Fibroblast of skin of back (primary cell): Measurements from ENCODE around the gene ARL8A.
"Not testable (repeated sequence)": the region's sequence is repeated elsewhere in the genome, so short reads cannot be mapped to it uniquely, and the experiment has no call there.

Source experiments
- DNase-seq: peaks from one replicate; pipeline ENCODE4 v3.0.0-alpha.2; 2013

The ARL8A gene

GRCh38 chr1:202173993-202174392 is 29.5 kb upstream of the ARL8A start:
- DNase-seq: no peak

DNA sequence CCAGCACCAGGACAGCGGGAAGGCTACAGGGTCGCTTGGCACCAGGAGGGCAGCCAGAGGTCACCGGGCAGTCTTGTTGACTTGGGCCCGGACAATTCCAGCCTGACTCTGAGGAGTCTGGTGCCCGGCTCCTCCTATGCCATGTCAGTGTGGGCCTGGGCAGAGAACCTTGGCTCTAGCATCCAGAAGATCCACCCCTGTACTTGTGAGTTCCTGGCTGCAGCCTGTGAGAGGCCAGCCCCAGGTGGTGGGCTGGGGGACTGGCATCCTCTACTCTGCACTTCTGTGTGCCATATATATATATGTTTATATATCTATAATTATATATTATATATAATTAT is 27.4 kb upstream of the ARL8A start:
- no peak for DNase-seq

DNA sequence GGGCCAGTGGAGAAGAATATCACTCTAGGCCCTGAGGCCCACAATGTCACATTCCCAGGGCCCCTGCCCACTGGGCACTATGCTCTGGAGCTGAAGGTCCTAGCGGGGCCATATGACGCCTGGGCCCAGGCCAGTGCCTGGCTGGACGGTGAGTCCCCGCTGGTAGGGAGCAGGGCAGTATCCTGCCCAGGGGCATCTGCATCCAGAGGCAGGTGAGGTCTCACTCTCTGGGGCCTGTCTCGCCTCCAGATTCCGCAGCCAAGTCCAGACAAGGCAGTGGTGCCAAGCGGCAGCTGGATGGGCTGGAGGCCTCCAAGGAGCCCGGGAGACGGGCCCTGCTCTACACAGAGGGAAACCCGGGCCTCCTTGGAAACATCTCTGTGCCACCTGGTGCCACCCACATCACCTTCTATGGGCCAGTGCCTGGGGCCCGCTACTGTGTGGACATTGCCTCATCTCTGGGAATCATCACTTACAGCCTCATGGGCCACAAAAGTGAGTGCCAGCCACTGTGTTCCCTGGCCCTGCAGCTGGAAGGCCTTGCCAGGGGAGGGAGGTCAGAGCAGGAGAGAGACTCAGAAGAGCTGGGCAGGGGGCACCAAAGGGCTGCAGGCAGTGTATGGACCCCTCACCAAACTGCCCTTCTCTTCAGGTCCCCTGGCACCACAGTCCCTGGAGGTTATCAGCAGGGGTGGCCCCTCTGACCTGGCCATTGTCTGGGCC is 26.9 kb upstream of the ARL8A start:
- DNase-seq: no peak

- DNase-seq: no peak
Measured at GRCh38 chr1:202170726-202171125, 26.2 kb upstream of the ARL8A start.

GRCh38 chr1:202168861-202169260 is 24.3 kb upstream of the ARL8A start:
- DNase-seq: no peak

GRCh38 chr1:202167708-202168415 is 23.3 kb upstream of the ARL8A start:
- peak; percentile 54 for DNase-seq

DNA sequence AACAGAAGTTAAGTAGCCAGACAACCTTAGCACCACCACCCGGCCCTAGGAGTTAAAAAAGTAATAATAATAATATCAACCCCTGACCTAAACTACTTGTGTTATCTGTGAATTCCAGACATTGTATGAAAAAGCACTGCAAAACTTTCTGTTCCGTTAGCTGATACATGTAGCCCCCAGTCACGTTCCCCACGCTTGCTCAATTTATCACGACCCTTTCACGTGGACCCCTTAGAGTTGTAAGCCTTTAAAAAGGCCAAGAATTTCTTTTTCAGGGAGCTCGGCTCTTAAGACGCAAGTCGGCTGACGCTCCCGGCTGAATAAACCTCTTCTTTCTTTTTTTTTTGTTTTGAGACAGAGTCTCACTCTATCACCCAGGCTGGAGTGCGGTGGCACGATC is 22.5 kb upstream of the ARL8A start:
- DNase-seq: not testable (repeated sequence)

DNA sequence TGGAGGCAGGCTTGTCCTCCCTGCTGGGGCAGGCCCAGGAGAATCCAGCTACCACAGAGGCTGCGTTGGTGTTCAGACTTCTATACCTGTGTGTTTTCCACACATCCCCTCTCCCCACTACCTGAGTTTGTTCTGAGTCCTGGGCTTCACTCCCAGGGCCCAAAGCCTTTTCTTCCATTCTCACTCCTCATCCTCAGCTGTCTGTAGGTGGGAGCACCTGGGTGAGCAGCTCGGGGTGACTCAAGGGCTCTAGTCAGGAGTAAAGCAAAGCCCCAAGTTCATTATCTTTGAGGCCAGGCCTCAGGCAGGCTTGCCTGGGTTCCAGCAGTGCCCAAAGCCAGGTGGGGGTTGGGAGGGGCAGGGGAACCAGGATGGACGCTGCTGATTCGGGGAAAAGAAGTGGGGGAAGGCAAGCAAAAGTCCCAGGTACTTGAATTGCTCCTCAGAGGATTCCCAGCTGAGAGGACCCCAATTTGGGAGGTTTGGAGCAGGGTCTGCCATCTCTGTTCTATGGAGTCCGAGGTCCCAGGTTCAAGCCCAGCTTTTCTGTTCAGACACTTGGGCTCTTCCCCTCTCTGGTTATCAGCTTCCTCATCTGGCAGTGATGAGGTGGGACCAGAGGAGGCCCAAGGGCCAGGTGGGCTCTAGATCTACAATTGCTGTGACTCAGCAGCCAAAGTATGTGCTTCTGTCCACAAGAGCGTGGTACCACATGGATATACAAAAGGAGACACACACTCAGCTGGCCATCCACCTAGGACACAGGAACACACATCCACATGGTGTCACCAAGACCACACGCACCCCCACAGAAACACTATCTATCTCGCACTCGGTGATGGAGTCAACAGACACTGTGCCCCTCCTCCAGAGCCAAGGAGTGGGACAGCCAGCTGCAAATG is 21.7 kb upstream of the ARL8A start:
- no peak for DNase-seq

DNA sequence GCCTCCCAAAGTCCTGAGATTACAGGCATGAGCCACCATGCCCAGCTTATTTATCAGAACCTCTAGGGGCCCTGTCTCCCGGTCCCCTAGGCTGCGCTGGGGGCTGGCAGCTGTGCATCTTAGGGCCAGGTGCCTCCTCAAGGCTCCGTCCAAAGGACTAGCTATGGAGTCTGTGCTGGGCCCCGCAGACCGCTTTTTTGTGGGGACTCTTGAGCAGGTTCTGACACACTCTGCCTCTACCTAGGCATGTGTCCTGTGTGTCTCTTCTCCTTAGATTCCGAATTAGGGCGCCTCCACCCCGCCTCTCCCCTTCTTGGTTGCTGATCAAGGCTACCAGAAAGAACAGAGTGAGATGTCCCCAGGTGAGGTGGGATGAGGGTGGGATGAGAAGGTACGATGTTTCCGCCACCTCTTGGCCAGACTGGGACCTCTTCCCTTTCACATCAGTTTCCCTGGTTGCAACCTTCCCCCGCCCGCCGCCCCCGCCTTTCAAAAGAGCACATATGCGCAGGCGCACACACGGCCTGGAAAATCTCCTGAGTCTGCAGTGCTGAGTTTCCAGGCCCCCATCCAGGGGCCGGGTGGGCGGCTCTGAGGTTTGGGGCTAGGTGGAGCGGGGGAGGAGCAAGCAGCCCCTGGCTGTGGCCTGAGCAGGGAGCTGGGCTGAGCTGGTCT is 20.9 kb upstream of the ARL8A start:
- DNase-seq: no peak

DNA sequence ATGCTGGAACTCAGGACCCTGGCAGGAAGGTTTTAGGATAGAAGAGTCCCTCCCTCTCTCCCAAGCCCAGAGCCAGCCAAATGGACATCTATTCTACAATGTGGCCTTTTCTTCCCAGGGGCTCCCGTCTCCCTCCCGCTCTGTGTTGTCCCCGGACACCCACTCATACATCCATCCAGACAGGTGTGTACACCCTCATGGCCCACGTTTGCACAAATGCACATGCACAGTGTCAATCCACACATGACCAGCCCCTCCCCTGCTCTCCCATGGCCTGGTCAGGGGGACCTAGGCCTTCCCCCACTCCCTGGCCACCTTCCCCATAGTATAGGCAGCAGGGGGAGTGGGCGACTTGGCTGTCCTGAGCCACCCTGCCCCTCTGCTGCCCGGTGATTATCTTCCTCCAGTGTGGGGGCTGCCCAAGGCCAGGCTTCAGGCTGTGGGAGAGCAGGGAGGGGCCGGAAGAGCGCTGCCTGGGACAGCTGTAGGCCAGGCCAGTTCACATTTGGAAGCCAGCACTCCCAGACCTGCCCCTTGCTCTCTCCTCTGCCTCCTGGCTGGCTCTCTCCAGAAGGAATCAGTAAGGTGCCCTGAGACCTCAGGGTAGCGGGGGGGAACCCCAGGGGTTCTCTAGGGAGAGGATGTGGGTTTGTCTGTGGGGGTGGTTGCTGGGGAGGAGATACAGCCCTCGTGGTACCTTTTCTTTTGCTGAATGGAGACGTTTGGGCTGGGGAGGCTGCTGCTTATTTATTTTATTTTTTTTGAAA is 19.9 kb upstream of the ARL8A start:
- no peak for DNase-seq

DNA sequence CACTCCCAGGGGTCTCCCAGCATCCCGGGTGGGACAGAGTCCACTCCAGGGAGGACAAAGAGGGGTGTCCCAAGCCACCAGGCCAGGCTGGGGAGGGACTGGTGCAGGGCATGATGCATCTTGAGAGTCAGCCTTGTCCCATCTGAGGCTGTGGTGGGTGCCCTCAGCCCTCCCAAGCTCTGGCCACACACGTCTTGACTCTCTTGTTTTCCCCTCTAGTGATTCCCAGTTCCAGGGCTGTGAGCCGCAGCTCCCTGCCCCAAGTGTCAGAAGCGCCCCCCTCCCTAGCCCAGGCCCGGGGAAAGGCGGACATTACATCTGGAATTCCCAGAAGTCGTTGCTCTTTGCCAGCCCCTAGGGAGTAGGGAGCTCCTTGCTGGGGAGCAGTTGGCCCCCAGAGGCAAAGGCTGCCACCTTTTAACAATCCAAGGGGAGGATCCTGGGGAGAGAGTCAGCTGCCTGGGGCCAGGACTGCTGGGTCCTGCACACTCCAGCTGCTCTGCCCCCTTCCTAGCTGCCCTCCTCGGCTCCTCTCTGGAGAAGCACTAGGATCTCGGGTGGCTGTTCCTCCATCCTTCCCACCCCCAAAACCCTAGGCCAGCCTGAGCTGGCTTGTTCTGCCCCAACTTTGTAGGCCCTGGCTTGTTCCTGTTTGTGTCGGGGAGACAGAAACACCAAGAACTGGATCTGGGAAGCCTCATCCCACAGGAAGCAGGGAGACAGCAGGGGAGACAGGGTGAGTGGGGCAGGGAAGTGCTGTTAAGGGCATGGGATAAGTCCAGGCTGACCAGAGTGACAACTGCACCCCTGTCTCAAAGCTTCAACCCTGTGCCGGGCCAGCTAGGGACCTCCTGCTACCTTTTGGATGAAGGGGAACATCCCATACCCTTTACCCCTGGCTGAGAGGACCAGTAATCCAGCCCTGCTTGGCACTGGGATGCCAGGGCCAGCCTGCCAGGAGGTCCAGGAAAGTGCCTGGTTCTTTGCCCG is 19.0 kb upstream of the ARL8A start:
- no peak for DNase-seq

DNA sequence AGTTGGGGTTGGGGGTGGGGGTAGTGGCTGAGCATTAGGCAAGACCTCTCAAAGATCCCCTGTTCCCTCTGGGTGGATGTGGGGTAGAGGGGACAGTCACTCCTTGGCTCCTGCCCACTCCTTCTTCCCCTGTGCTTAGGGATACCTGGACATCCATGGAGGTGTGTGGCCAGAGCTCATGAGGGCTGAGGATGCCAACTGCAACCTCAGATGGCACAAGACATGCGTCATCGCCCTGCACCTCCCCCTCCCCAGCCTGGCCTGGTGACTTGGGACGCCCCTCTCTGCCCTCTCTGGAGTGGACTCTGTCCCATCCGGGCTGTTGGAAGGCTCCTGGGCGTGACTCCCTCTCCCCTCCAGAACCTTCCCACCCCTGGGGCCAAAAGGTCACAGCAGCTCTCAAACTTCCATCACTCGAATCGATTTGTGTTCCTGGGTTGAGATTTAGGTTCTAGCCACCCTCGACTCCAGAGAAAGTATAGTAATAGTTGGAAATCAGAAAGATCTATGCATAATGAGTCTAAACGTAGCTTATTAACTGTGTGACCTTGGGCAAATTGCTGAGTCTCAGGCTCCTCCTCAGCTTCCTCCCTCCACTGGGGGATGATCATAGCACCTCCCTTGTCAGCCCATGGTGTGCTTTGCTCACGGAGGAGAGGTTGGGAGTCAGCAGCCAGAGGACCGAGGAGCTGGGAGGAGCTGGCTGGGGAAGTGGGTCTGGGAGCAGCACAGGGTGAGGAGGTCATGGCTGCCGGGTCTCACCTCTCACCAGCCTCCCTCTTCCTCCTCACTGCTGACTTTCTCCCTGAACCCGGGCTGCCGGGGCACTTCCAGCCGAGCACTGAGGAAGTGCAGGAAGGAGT is 18.1 kb upstream of the ARL8A start:
- no peak for DNase-seq

DNA sequence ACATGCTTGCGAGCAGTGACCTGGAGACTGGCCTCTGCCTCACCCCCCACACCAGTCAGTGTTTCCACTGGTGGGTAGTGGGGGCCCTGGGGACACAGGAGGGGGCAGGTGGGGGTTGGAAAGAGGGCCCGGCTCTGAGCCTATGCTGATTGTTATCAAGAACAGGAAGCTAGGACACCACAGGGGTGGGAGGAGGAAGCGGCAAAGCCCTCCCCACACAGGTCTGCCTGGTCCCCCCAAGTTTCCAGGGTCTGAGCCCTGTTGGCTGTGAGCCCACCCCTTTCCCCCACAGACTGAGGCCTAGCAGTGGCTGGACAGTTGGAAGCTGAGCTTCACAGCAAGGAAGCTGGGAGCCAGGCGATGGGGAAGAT is 17.5 kb upstream of the ARL8A start:
- no peak for DNase-seq

- no peak for DNase-seq
Measured at GRCh38 chr1:202161151-202162046, 16.9 kb upstream of the ARL8A start.

DNA sequence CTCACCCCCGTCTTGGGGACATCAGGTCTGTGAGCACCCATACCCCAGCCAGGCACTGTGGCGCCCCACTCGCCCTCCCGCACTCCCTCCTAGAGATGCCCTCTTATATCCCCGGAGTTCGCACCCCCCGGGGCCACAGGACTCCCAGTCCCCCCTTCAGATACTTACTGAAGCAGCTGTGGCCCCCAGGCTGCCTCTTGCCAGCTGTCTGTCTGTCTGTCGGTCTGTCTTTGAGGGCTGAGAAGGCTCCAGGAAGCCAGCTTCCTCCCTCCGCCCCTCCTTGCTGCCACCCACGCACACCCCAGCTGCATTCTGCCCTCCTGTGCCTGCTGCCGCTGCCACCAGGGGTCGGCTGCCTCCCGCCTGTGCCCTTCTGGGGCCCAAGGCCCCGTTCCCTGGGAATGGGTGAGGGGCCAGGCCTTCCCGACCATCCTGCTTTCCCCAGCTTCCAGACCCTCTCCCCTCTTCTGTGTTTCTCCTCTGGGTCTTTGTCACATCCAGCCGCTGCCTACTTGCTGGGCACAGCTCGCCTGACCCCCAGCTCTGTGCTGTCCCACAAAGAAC is 15.9 kb upstream of the ARL8A start, which contains the start of gene PTPN7:
Gene PTPN7 (minus strand): TSS at position 226 of the 564 bp plus-strand sequence. CDS start 1,200 bp downstream, outside the sequence.
- DNase-seq: no peak

DNA sequence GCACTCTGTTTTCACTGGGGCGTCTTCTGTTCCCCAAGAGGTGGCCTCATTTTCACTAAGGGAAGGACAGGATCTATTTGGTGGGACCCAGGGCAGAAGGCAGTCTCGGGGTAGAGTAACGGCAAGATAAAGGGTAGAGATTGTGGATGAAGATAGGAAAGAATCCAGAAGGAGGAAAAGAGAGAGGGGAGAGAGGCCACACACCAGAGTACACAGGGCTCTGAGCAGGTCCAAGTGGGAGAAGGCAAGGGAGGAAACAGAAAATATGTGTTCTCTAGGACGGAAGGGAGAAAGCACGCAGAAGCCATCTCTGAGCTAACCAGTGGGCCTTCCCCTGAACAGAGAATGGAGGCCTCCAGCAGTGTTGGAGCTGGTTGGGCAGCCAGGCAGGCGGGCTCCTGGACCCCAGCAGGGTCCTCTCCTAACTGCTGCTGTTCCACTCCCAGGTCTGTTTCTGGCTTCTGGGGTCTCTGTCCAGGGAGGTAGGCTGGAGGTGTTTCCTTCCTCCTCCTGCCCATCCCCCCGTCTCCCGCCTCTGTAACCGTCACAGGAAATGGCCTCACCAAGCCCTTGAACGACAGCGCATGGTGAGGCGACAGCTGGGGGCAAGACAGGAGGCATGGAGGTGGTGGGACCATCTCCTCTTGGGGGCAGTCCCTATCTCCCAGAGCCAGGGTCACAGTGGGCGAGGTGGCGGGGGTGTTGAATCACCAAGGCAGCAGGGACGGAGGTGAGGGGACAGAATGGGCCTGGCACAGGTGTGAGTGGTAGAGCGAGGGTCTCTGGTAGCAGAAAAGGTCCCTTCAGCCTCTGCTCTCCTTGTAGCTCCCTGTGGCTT is 15.2 kb upstream of the ARL8A start:
- no peak for DNase-seq
